Fibroblast of lung (primary cell): ENCODE data around the gene KCNMB4. TPM values are rescaled to one million over a fixed set of nuclear protein-coding genes. Genes with fewer than 3 reads are reported as not detected.

Source experiments
- DNase-seq, 2 donors: peaks; one replicate each; pipeline versions ENCODE4 v3.0.0 to v3.0.0-alpha.2; 2010; ENCODE audit warnings: low read depth in 2 of 2
- H2AFZ ChIP-seq: 2 replicates; pipeline ENCODE4 v1.5.1; 2012; ENCODE audit warnings: low read length, control low read depth, inconsistent platforms
- H3K27ac ChIP-seq: 2 replicates; pipeline ENCODE4 v1.5.1; 2011; ENCODE audit warnings: low read length, control low read depth; ENCODE audit not compliant: insufficient read depth
- H3K27me3 ChIP-seq: 2 replicates; pipeline ENCODE4 v1.5.1; 2011; ENCODE audit warnings: mild to moderate bottlenecking, low read length; ENCODE audit not compliant: control insufficient read depth, insufficient read depth
- H3K36me3 ChIP-seq: 2 replicates; pipeline ENCODE4 v1.5.1; 2011; ENCODE audit warnings: low read length; ENCODE audit not compliant: control insufficient read depth, insufficient read depth
- H3K4me1 ChIP-seq: 2 replicates; pipeline ENCODE4 v1.5.1; 2011; ENCODE audit warnings: low read length; ENCODE audit not compliant: control insufficient read depth, insufficient read depth; ENCODE audit errors: extremely low read depth
- H3K4me2 ChIP-seq: 2 replicates; pipeline ENCODE4 v1.5.1; 2011; ENCODE audit warnings: low read length, control low read depth; ENCODE audit not compliant: insufficient read depth; ENCODE audit errors: extremely low read depth
- H3K4me3 ChIP-seq, 4 experiments: fragments of 200-600 bp in 1 of 4; sonication (generic) in 1 of 4; replicated peaks in 1 of 4; 2 replicates each; pipeline ENCODE4 v1.5.1; 2011 to 2016; ENCODE audit warnings: low read length in 4 of 4, low read depth in 3 of 4, mild to moderate bottlenecking in 3 of 4, control low read depth in 2 of 4, inconsistent platforms in 1 of 4, mixed read lengths in 1 of 4; ENCODE audit not compliant: insufficient read depth in 1 of 4; ENCODE audit errors: control extremely low read depth in 1 of 4
- H3K79me2 ChIP-seq: 2 replicates; pipeline ENCODE4 v1.5.1; 2012; ENCODE audit warnings: mild to moderate bottlenecking, low read length, inconsistent platforms; ENCODE audit not compliant: control insufficient read depth, insufficient read depth
- H3K9ac ChIP-seq: 2 replicates; pipeline ENCODE4 v1.5.1; 2011; ENCODE audit warnings: mild to moderate bottlenecking, low read length, control low read depth; ENCODE audit not compliant: insufficient read depth
- H3K9me3 ChIP-seq: 2 replicates; pipeline ENCODE4 v1.5.1; 2012; ENCODE audit warnings: low read depth, low read length; ENCODE audit not compliant: control insufficient read depth, insufficient read depth
- H4K20me1 ChIP-seq: 2 replicates; pipeline ENCODE4 v1.5.1; 2011; ENCODE audit warnings: low read length; ENCODE audit not compliant: control insufficient read depth, insufficient read depth; ENCODE audit errors: extremely low read depth
- EZH2 ChIP-seq: IDR thresholded peaks from 2 replicates; pipeline ENCODE4 v1.5.1; 2012; ENCODE audit warnings: low read length, control low read depth, mild to moderate bottlenecking; ENCODE audit errors: missing control alignments
- polyA plus RNA-seq, 2 donors: library from polyadenylated mRNA; depleted of rRNA in 1 of 2; stranded (reverse) in 1 of 2; unstranded in 1 of 2; fragments of >200 nt; gene quantifications; 2 replicates each; pipeline ENCODE4 v1.2.1, GENCODE V29; 2011 to 2012; ENCODE audit warnings: missing spikeins in 1 of 2
- total RNA-seq: library from RNA; depleted of rRNA; stranded (reverse); fragments of >200 nt; gene quantifications from 2 replicates; pipeline ENCODE4 v1.2.1, GENCODE V29; 2014
- TF ChIP-seq, protein P1 (sequence below), 2 donors: IDR thresholded peaks in 1 of 2; conservative IDR thresholded peaks in 1 of 2; 1 replicate in 1 of 2; 2 replicates in 1 of 2; pipeline ENCODE4 v1.5.1; 2011 to 2012; ENCODE audit warnings: low read length in 2 of 2, control low read depth in 1 of 2, inconsistent platforms in 1 of 2, low read depth in 1 of 2, mild to moderate bottlenecking in 1 of 2

The KCNMB4 gene
- total and polyA plus RNA-seq, 2 donors (not counting 1 experiment from before 2014, with no cell fraction given): 0.33 to 0.66 TPM

DNA sequence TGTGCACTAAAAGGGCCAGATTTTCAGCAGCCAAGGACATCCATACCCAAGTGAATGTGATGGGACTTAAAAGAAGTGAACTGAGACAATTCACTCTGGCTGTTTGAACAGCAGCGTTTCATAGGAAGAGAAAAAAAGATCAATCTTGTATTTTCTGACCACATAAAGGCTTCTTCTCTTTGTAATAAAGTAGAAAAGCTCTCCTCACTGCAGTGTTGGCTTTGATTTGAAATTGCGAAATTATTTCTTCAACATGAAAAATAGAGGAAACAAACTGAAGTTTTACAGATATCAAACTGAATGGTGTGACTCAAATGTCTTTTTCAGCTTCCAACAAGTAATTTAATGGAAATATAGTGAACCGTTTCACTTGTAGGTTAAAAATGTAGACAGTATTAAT lies 11.3 kb upstream of the KCNMB4 start:
- H3K27ac ChIP-seq: no peak overlapping the region
- H2AFZ ChIP-seq: no peak overlapping the region
- H3K4me3 ChIP-seq: no peak overlapping the region
- TF ChIP-seq, protein P1, sequence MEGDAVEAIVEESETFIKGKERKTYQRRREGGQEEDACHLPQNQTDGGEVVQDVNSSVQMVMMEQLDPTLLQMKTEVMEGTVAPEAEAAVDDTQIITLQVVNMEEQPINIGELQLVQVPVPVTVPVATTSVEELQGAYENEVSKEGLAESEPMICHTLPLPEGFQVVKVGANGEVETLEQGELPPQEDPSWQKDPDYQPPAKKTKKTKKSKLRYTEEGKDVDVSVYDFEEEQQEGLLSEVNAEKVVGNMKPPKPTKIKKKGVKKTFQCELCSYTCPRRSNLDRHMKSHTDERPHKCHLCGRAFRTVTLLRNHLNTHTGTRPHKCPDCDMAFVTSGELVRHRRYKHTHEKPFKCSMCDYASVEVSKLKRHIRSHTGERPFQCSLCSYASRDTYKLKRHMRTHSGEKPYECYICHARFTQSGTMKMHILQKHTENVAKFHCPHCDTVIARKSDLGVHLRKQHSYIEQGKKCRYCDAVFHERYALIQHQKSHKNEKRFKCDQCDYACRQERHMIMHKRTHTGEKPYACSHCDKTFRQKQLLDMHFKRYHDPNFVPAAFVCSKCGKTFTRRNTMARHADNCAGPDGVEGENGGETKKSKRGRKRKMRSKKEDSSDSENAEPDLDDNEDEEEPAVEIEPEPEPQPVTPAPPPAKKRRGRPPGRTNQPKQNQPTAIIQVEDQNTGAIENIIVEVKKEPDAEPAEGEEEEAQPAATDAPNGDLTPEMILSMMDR (conservative IDR thresholded peaks at IDR 0.05 in 1 of 2, IDR thresholded peaks at IDR 0.05 in 1 of 2; ENCODE audit: low read depth in 1 of 2, low read length in 2 of 2): no peak
- TF ChIP-seq EZH2: no peak
- H4K20me1 ChIP-seq: no peaks in the 10 kb centered on the region
- no peaks in the 10 kb centered on the region for H3K79me2 ChIP-seq
- no peak overlapping the region for H3K9ac ChIP-seq
- H3K4me1 ChIP-seq: no peaks in the 10 kb centered on the region
- H3K27me3 ChIP-seq: no peaks in the 10 kb centered on the region
- H3K36me3 ChIP-seq: no peaks in the 10 kb centered on the region
- H3K4me2 ChIP-seq: no peak overlapping the region
- no peak for DNase-seq
- no peaks in the 10 kb centered on the region for H3K9me3 ChIP-seq

DNA sequence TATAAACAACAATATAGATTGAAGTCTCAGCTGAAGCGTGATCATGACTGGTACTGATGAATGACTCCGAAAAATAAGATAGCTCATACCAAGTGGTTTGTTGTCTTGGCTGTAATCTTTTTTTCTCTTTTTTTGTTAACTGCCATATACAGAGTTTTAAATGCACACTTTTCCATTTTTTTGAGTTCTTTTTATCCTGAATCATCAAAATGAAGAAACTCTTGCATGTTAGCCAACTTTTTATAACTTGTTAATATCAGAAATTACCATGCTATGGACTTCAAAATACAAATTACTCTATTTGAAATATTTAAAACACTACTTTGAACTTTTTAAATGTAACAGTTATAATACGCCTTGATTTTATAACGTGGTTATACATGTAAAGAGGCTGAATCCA lies 10.1 kb upstream of the KCNMB4 start:
- no peaks in the 10 kb centered on the region for H3K36me3 ChIP-seq
- no peaks in the 10 kb centered on the region for H3K79me2 ChIP-seq
- H4K20me1 ChIP-seq: no peaks in the 10 kb centered on the region
- H3K9me3 ChIP-seq: no peaks in the 10 kb centered on the region
- H3K27me3 ChIP-seq: no peaks in the 10 kb centered on the region
- DNase-seq: no peak
- TF ChIP-seq, protein P1 (conservative IDR thresholded peaks at IDR 0.05 in 1 of 2, IDR thresholded peaks at IDR 0.05 in 1 of 2; ENCODE audit: low read depth in 1 of 2, low read length in 2 of 2): no peak
- H3K4me3 ChIP-seq: no peak overlapping the region
- no peak overlapping the region for H3K9ac ChIP-seq
- no peak overlapping the region for H2AFZ ChIP-seq
- no peaks in the 10 kb centered on the region for H3K4me1 ChIP-seq
- H3K27ac ChIP-seq: no peak overlapping the region
- H3K4me2 ChIP-seq: no peak overlapping the region

DNA sequence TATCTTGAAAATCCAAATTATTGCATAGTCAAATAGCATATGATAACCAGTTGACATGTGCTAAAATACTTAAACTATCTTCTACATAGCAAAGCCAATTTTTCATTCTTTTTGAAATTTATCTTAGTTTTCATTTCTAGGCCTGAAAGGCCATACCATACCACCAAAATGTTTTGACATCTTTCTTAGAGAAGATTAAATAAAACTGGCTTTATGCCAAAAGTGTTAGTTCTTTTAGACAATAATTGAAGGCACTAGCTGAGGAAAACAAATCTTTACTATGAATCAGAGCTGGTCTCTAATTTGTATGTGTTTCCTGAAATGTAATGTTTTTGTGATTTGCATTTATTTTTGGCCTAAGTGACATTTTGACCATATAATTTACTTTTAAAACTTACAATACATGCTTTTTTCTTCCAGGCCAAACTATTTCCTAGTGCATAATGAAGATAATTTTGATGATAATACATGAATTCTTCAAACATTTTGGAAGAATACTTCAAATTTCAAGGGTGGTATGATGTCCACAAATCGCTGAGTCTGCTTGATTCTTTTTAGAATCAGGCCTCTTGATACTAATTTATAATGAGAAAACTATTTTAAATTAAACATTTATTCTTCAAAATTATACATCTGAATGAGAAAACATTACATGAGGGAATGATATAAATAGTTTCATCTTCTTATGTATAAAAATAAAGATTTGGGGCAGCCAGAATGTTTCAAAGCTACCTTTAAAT lies 6.5 kb upstream of the KCNMB4 start:
- no peak overlapping the region for H2AFZ ChIP-seq
- DNase-seq: no peak
- H3K4me1 ChIP-seq: no peaks in the 10 kb centered on the region
- H3K4me2 ChIP-seq: no peak overlapping the region
- no peaks in the 10 kb centered on the region for H3K9me3 ChIP-seq
- no peaks in the 10 kb centered on the region for H3K36me3 ChIP-seq
- H3K27me3 ChIP-seq: no peaks in the 10 kb centered on the region
- no peaks in the 10 kb centered on the region for H4K20me1 ChIP-seq
- H3K79me2 ChIP-seq: no peaks in the 10 kb centered on the region
- H3K27ac ChIP-seq: no peak overlapping the region
- H3K9ac ChIP-seq: no peak overlapping the region
- no peak overlapping the region for H3K4me3 ChIP-seq
- no peak for TF ChIP-seq EZH2
- TF ChIP-seq, protein P1 (conservative IDR thresholded peaks at IDR 0.05 in 1 of 2, IDR thresholded peaks at IDR 0.05 in 1 of 2; ENCODE audit: low read depth in 1 of 2, low read length in 2 of 2): no peak
